GDM1 (cell line): ENCODE data around the gene PELI1.

Experiments
- DNase-seq: peaks from one replicate; lab custom pipeline; 2025; lab: John Stamatoyannopoulos, UW

PELI1 gene

GRCh38 chr2:64144057-64145013 is at the start of gene PELI1:
Gene PELI1 (minus strand): TSS chr2:64144420. CDS start chr2:64108310, 36,110 bp downstream.
- peak; percentile 93 for DNase-seq

- no peak for DNase-seq
These were observed 49.3 kb upstream of the PELI1 start for GRCh38 chr2:64193491-64193890.

- DNase-seq = no peak
These were observed 48.5 kb upstream of the PELI1 start for GRCh38 chr2:64192664-64193105.

GRCh38 chr2:64192125-64192479 is 47.9 kb upstream of the PELI1 start:
- peak; percentile 14 for DNase-seq

- DNase-seq = no peak
These were observed 45.4 kb upstream of the PELI1 start for GRCh38 chr2:64189586-64189985.

- no peak for DNase-seq
These were observed 44.9 kb upstream of the PELI1 start for GRCh38 chr2:64189167-64189566.

GRCh38 chr2:64186699-64187605 is 42.7 kb upstream of the PELI1 start:
- DNase-seq = no peak

- no peak for DNase-seq
These were observed 35.5 kb upstream of the PELI1 start for GRCh38 chr2:64179582-64180321.

- DNase-seq = no peak
These were observed 33.1 kb upstream of the PELI1 start for GRCh38 chr2:64177315-64177714.

- no peak for DNase-seq
These were observed 31.4 kb upstream of the PELI1 start for GRCh38 chr2:64175419-64176197.

- no peak for DNase-seq
These were observed 29.2 kb upstream of the PELI1 start for GRCh38 chr2:64173156-64174135.

GRCh38 chr2:64168756-64169155 is 24.5 kb upstream of the PELI1 start:
- no peak for DNase-seq

- DNase-seq = no peak
These were observed 24.0 kb upstream of the PELI1 start for GRCh38 chr2:64168201-64168600.

- no peak for DNase-seq
These were observed 22.6 kb upstream of the PELI1 start for GRCh38 chr2:64166637-64167420.

GRCh38 chr2:64166212-64166611 is 22.0 kb upstream of the PELI1 start:
- DNase-seq = no peak

- DNase-seq = no peak
These were observed 21.5 kb upstream of the PELI1 start for GRCh38 chr2:64165706-64166105.

- DNase-seq = no peak
These were observed 20.4 kb upstream of the PELI1 start for GRCh38 chr2:64164629-64165028.

GRCh38 chr2:64162516-64162915 is 18.3 kb upstream of the PELI1 start:
- DNase-seq = no peak

- no peak for DNase-seq
These were observed 13.6 kb upstream of the PELI1 start for GRCh38 chr2:64157792-64158191.
